CD14-positive monocyte (primary cell): ENCODE results near the gene MAD1L1. TPM values are rescaled to one million over a fixed set of nuclear protein-coding genes. Genes with fewer than 3 reads are reported as not detected.

Experiments used
- DNase-seq, 3 donors: peaks; one replicate each; pipeline ENCODE4 v3.0.0-alpha.2; 2011 to 2022
- H2AFZ ChIP-seq: 2 replicates; pipeline ENCODE4 v1.6.0; 2012; ENCODE audit warnings: mild to moderate bottlenecking, low read depth, low read length, inconsistent platforms; ENCODE audit not compliant: insufficient read depth, poor library complexity, severe bottlenecking
- H3K27ac ChIP-seq, 2 donors: 1 replicate in 1 of 2; 2 replicates in 1 of 2; pipeline ENCODE4 v1.5.1; 2012 to 2013; ENCODE audit warnings: low read length in 2 of 2, control low read depth in 1 of 2, inconsistent platforms in 1 of 2, low read depth in 1 of 2, mild to moderate bottlenecking in 1 of 2
- H3K27me3 ChIP-seq, 2 donors: one replicate each; pipeline versions ENCODE4 v1.6.0 to v1.6.1; 2011 to 2013; ENCODE audit warnings: low read length in 2 of 2; ENCODE audit not compliant: control insufficient read depth in 2 of 2, insufficient read depth in 2 of 2
- H3K36me3 ChIP-seq, 2 donors: replicated peaks in 1 of 2; 1 replicate in 1 of 2; 2 replicates in 1 of 2; pipeline versions ENCODE4 v1.5.1 to v1.6.1; 2012 to 2013; ENCODE audit warnings: low read length in 2 of 2, control low read depth in 1 of 2, inconsistent platforms in 1 of 2, mild to moderate bottlenecking in 1 of 2; ENCODE audit not compliant: insufficient read depth in 2 of 2, control insufficient read depth in 1 of 2
- H3K4me1 ChIP-seq, 2 donors: 1 replicate in 1 of 2; 2 replicates in 1 of 2; pipeline versions ENCODE4 v1.5.1 to v1.6.1; 2012 to 2013; ENCODE audit warnings: low read length in 2 of 2, control low read depth in 1 of 2, inconsistent platforms in 1 of 2, mild to moderate bottlenecking in 1 of 2, moderate library complexity in 1 of 2; ENCODE audit not compliant: insufficient read depth in 2 of 2, control insufficient read depth in 1 of 2
- H3K4me2 ChIP-seq: replicated peaks from 2 replicates; pipeline ENCODE3; 2012; ENCODE audit warnings: low read length, moderate library complexity, mild to moderate bottlenecking; ENCODE audit not compliant: poor library complexity, severe bottlenecking; ENCODE audit errors: extremely low read depth
- H3K4me3 ChIP-seq, 3 experiments: fragments of 200-600 bp in 1 of 3; sonication (generic) in 1 of 3; replicated peaks in 1 of 3; 1 replicate in 2 of 3; 2 replicates in 1 of 3; pipeline ENCODE4 v1.5.1; 2011 to 2013; ENCODE audit warnings: low read length in 3 of 3, mild to moderate bottlenecking in 3 of 3, control low read depth in 2 of 3, low read depth in 2 of 3, inconsistent platforms in 1 of 3, moderate library complexity in 1 of 3
- H3K79me2 ChIP-seq: 2 replicates; pipeline ENCODE4 v1.6.0; 2012; ENCODE audit warnings: mild to moderate bottlenecking, control low read depth, inconsistent platforms, low read length, moderate library complexity; ENCODE audit not compliant: insufficient read depth
- H3K9ac ChIP-seq: 2 replicates; pipeline ENCODE4 v1.6.0; 2017; ENCODE audit warnings: low read length, mild to moderate bottlenecking; ENCODE audit not compliant: insufficient read depth, poor library complexity, severe bottlenecking
- H3K9me3 ChIP-seq, 2 donors: replicated peaks in 1 of 2; 1 replicate in 1 of 2; 2 replicates in 1 of 2; pipeline versions ENCODE4 v1.5.1 to v1.6.1; 2012 to 2013; ENCODE audit warnings: low read length in 2 of 2, control low read depth in 1 of 2; ENCODE audit not compliant: control insufficient read depth in 1 of 2, insufficient read depth in 1 of 2
- H4K20me1 ChIP-seq: 2 replicates; pipeline ENCODE4 v1.6.0; 2012; ENCODE audit warnings: mild to moderate bottlenecking, low read length, control low read depth, moderate library complexity; ENCODE audit not compliant: insufficient read depth
- H3K27ac Mint-ChIP-seq, 7 donors: one replicate each; pipeline ENCODE4 v1.8.0; 2020; ENCODE audit warnings: mild to moderate bottlenecking in 7 of 7, mixed read lengths in 7 of 7, moderate library complexity in 6 of 7, inconsistent platforms in 2 of 7
- H3K27me3 Mint-ChIP-seq, 3 donors: one replicate each; pipeline ENCODE4 v1.8.0; 2021 to 2022; ENCODE audit warnings: low read depth in 3 of 3, mild to moderate bottlenecking in 3 of 3, mixed read lengths in 3 of 3, moderate library complexity in 3 of 3, inconsistent platforms in 1 of 3
- H3K36me3 Mint-ChIP-seq, 2 donors: one replicate each; pipeline ENCODE4 v1.8.0; 2020; ENCODE audit warnings: mixed read lengths in 2 of 2, inconsistent platforms in 1 of 2, mild to moderate bottlenecking in 1 of 2
- H3K4me1 Mint-ChIP-seq: one replicate; pipeline ENCODE4 v1.8.0; 2020; ENCODE audit warnings: mild to moderate bottlenecking, mixed read lengths
- H3K4me3 Mint-ChIP-seq, 2 donors: one replicate each; pipeline ENCODE4 v1.8.0; 2020; ENCODE audit warnings: mild to moderate bottlenecking in 2 of 2, mixed read lengths in 2 of 2, moderate library complexity in 1 of 2
- H3K9me3 Mint-ChIP-seq, 7 donors: one replicate each; pipeline ENCODE4 v1.8.0; 2020 to 2022; ENCODE audit warnings: mixed read lengths in 7 of 7, mild to moderate bottlenecking in 6 of 7, moderate library complexity in 6 of 7, inconsistent platforms in 2 of 7
- CTCF ChIP-seq: fragments of 200-600 bp; IDR thresholded peaks from one replicate; pipeline ENCODE4 v1.8.0; 2022; ENCODE audit warnings: antibody characterized with exemption, mild to moderate bottlenecking
- WGBS: methylation state at CpG from one replicate; pipeline ENCODE4 v1.1.5; 2013; ENCODE audit warnings: missing lambda C conversion rate; ENCODE audit not compliant: insufficient coverage; 5-methylcytosine and 5-hydroxymethylcytosine counted together
- intact Hi-C, 2 donors: fragments of 100-400 bp; cut with micrococcal nuclease; formaldehyde crosslinking; loops; one replicate each; pipeline versions ENCODE4 v1.15.0 to v1.15.1; 2023
- polyA plus RNA-seq, 3 donors: library from polyadenylated mRNA; depleted of rRNA in 1 of 3; unstranded in 2 of 3; stranded (reverse) in 1 of 3; fragments of 300-500 nt in 2 of 3; fragments of >200 nt in 1 of 3; fragmentation: Illumina TruSeq in 2 of 3; gene quantifications; 1 replicate in 2 of 3; 2 replicates in 1 of 3; pipeline ENCODE4 v1.2.3, GENCODE V29; 2012 to 2021

The MAD1L1 gene
- polyA plus RNA-seq, 3 donors = 22.0 to 39.4 (median 33.2) TPM

GRCh38 chr7:1800902-1801301 is 431.8 kb downstream of the MAD1L1 start:
- Mint-ChIP-seq H3K27ac (no peak overlapping the region), H3K9me3 (peaks cover 2 to 35% (median 14%) of the 10 kb centered on the region in 7 donors), H3K36me3 (no peaks in the 10 kb centered on the region), H3K4me1 (no peaks in the 10 kb centered on the region), H3K4me3 (no peak overlapping the region), H3K27me3 (peaks cover 5 to 9% (median 6%) of the 10 kb centered on the region in 3 donors)
- WGBS = 56% methylated on average over 7 of the region's 14 CpGs
- peaks cover 0 to under 1% of the 10 kb centered on the region in 2 donors for H3K27me3 ChIP-seq
- H3K4me1 ChIP-seq = no peaks in the 10 kb centered on the region
- H3K36me3 ChIP-seq = no peaks in the 10 kb centered on the region
- H4K20me1 ChIP-seq = no peaks in the 10 kb centered on the region
- no peak overlapping the region for H2AFZ ChIP-seq
- H3K9ac ChIP-seq = no peak overlapping the region
- TF ChIP-seq CTCF = no peak
- no peak overlapping the region for H3K4me2 ChIP-seq
- H3K9me3 ChIP-seq = peaks cover 0 to 6% of the 10 kb centered on the region in 2 donors
- intact Hi-C loops = no loop called here
- no peak overlapping the region for H3K4me3 ChIP-seq
- DNase-seq = no peak
- H3K27ac ChIP-seq = no peak overlapping the region
- H3K79me2 ChIP-seq = no peaks in the 10 kb centered on the region

GRCh38 chr7:1798191-1798590 is 434.6 kb downstream of the MAD1L1 start:
- intact Hi-C loops = no loop called here
- Mint-ChIP-seq H3K9me3 (peaks cover 16 to 49% (median 30%) of the 10 kb centered on the region in 7 donors), H3K36me3 (no peaks in the 10 kb centered on the region), H3K4me1 (no peaks in the 10 kb centered on the region), H3K4me3 (no peak overlapping the region), H3K27ac (no peak overlapping the region), H3K27me3 (peaks cover 4 to 19% (median 5%) of the 10 kb centered on the region in 3 donors)
- Histone ChIP-seq H3K4me2 (no peak overlapping the region), H3K4me3 (no peak overlapping the region), H3K9ac (no peak overlapping the region), H2AFZ (no peak overlapping the region), H3K79me2 (no peaks in the 10 kb centered on the region), H3K4me1 (no peaks in the 10 kb centered on the region), H3K27me3 (peaks cover 0 to 2% of the 10 kb centered on the region in 2 donors), H3K36me3 (no peaks in the 10 kb centered on the region), H4K20me1 (no peaks in the 10 kb centered on the region), H3K27ac (no peak overlapping the region), H3K9me3 (peaks cover 4 to 14% of the 10 kb centered on the region in 2 donors)
- no CpG with 5 or more reads among the region's 3 CpGs for WGBS
- no peak for DNase-seq
- TF ChIP-seq CTCF = no peak
